Ishikawa (cell line): ENCODE data around the gene FAM89A.

ENCODE experiments used
- CEBPB ChIP-seq: IDR thresholded peaks from 2 replicates; pipeline ENCODE4 v1.6.1; 2012
- EGR1 ChIP-seq: IDR thresholded peaks from 2 replicates; pipeline ENCODE4 v1.6.1; 2012
- EP300 ChIP-seq: IDR thresholded peaks from 2 replicates; pipeline ENCODE4 v1.6.1; 2012; ENCODE audit warnings: borderline replicate concordance
- FOXM1 ChIP-seq: IDR thresholded peaks from 2 replicates; pipeline ENCODE4 v1.6.1; 2012; ENCODE audit warnings: low read depth, borderline replicate concordance
- TAF1 ChIP-seq: IDR thresholded peaks from 2 replicates; pipeline ENCODE4 v1.6.1; 2012; ENCODE audit warnings: low read depth, mild to moderate bottlenecking
- TCF12 ChIP-seq: IDR thresholded peaks from 2 replicates; pipeline ENCODE4 v1.6.1; 2012; ENCODE audit warnings: low read depth
- TEAD4 ChIP-seq: IDR thresholded peaks from 2 replicates; pipeline ENCODE4 v1.6.1; 2012
- YY1 ChIP-seq: IDR thresholded peaks from 2 replicates; pipeline ENCODE4 v1.6.1; 2012; ENCODE audit warnings: low read depth
- TF ChIP-seq, protein P1 (sequence below): IDR thresholded peaks from 2 replicates; pipeline ENCODE4 v1.6.1; 2012

DNA sequence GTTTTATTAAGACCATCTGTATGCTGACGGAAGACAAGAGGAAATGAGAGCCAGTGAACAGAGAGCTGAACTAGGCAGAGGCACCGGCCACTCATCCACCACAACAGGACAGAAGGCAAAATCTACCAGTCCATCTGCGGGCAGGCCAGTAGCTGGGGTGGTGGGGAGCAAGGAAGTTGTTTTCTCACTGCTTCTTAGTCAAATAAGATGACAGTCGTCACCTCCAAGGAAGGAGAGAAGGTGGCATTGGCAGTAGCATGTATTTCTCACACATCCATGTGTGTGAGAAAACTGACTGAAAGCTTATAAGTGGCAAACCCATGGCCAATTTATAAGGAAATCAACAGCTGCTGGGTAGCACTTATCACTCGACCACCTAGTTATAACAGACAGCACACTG is 69.6 kb downstream of the FAM89A start:
- TF ChIP-seq YY1 = no peak
- TF ChIP-seq, protein P1, sequence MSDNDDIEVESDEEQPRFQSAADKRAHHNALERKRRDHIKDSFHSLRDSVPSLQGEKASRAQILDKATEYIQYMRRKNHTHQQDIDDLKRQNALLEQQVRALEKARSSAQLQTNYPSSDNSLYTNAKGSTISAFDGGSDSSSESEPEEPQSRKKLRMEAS = no peak
- TF ChIP-seq TEAD4 = no peak
- TF ChIP-seq TCF12 = no peak
- no peak for TF ChIP-seq CEBPB
- no peak for TF ChIP-seq FOXM1
- TF ChIP-seq TAF1 = no peak
- TF ChIP-seq EP300 = no peak
- no peak for TF ChIP-seq EGR1
